ENCODE measurements around the gene SLC9A9. TPM values are rescaled to one million over a fixed set of nuclear protein-coding genes. Genes with fewer than 3 reads are reported as not detected.

Gene SLC9A9
- total RNA-seq, 1 donor from 2014 or later = 4.9 TPM

DNA sequence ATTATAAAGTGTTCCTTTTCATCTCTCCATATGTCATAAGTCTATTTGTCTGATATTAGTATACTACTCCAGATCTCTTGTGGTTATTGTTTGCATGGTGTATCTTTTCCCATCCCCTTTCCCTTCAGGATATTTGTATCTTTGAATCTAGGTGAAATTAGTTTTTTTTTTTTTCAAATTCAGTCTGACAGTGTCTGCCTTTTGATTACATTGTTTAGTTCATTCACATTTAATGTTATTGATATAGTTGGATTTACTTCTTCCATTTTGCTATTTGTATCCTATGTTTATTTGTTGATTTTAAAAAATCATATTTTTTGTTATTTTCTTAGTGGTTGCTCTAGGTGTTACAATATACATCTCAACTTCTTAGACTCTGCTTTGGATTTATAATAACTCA, 445.7 kb downstream of the SLC9A9 start:
- intact Hi-C loops (cut with micrococcal nuclease) = no loop called here
- peaks cover 17% of the 10 kb centered on the region for H3K9me3 ChIP-seq (replicated peaks)
- DNase-seq = no peak
- no peaks in the 10 kb centered on the region for H3K27me3 ChIP-seq (ENCODE audit: low read depth)
- no peaks in the 10 kb centered on the region for H3K36me3 ChIP-seq
- TF ChIP-seq, protein P1, sequence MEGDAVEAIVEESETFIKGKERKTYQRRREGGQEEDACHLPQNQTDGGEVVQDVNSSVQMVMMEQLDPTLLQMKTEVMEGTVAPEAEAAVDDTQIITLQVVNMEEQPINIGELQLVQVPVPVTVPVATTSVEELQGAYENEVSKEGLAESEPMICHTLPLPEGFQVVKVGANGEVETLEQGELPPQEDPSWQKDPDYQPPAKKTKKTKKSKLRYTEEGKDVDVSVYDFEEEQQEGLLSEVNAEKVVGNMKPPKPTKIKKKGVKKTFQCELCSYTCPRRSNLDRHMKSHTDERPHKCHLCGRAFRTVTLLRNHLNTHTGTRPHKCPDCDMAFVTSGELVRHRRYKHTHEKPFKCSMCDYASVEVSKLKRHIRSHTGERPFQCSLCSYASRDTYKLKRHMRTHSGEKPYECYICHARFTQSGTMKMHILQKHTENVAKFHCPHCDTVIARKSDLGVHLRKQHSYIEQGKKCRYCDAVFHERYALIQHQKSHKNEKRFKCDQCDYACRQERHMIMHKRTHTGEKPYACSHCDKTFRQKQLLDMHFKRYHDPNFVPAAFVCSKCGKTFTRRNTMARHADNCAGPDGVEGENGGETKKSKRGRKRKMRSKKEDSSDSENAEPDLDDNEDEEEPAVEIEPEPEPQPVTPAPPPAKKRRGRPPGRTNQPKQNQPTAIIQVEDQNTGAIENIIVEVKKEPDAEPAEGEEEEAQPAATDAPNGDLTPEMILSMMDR (IDR thresholded peaks at IDR 0.05; ENCODE audit: borderline replicate concordance) = no peak
- H3K4me3 ChIP-seq = no peak overlapping the region
- H3K4me1 ChIP-seq = no peaks in the 10 kb centered on the region
- H3K27ac ChIP-seq (replicated peaks) = no peak overlapping the region

DNA sequence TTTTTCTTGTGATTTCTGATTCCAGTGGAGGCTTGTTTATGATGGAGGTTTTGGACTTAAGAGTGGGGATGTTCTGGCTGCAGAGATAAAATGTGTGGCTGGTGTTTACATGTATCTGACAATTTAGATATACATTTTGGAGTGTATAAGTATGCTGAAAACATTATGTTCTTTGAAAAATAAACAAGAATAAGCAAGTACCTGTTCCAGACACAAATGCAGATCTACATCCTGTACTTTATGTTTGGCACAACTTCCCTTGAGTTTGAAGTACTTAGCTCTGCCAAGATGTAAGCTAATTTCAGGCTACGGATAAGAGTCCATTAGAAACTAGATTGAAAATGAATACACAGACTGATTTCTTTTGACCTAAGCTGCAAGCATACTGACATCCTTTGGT, 451.5 kb downstream of the SLC9A9 start:
- TF ChIP-seq, protein P1 (IDR thresholded peaks at IDR 0.05; ENCODE audit: borderline replicate concordance) = no peak
- Histone ChIP-seq H3K27ac (replicated peaks) (no peak overlapping the region), H3K4me3 (no peak overlapping the region), H3K27me3 (ENCODE audit: low read depth) (no peaks in the 10 kb centered on the region), H3K4me1 (no peaks in the 10 kb centered on the region), H3K9me3 (replicated peaks) (peaks cover 15% of the 10 kb centered on the region), H3K36me3 (peaks cover 4% of the 10 kb centered on the region)
- DNase-seq = no peak
- intact Hi-C loops (cut with micrococcal nuclease) = no loop called here

DNA sequence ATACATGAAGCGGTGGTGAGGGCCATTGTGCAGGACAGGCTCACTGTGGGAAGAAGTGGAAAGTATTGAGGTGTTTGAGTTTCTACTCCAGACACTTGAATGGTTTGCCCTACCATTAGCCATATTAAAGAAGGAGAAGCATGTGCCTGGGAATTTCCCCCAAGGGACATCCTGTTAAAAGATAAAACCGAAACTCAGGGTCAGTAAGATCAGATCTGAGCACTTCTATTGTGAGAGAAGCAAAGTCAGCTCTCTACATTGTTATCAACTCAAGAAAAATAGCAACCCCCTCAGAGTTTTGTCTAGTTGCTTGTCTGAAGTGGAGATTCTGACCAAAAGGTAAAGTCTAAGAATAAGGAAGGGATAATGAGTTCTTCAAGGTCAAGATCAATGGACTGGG, 458.9 kb downstream of the SLC9A9 start:
- H3K27me3 ChIP-seq (ENCODE audit: low read depth) = no peaks in the 10 kb centered on the region
- peaks cover under 1% of the 10 kb centered on the region for H3K9me3 ChIP-seq (replicated peaks)
- H3K4me3 ChIP-seq = no peak overlapping the region
- no peak overlapping the region for H3K27ac ChIP-seq (replicated peaks)
- no peaks in the 10 kb centered on the region for H3K36me3 ChIP-seq
- intact Hi-C loops (cut with micrococcal nuclease) = no loop called here
- DNase-seq = no peak
- H3K4me1 ChIP-seq = no peaks in the 10 kb centered on the region
- TF ChIP-seq, protein P1 (IDR thresholded peaks at IDR 0.05; ENCODE audit: borderline replicate concordance) = no peak

DNA sequence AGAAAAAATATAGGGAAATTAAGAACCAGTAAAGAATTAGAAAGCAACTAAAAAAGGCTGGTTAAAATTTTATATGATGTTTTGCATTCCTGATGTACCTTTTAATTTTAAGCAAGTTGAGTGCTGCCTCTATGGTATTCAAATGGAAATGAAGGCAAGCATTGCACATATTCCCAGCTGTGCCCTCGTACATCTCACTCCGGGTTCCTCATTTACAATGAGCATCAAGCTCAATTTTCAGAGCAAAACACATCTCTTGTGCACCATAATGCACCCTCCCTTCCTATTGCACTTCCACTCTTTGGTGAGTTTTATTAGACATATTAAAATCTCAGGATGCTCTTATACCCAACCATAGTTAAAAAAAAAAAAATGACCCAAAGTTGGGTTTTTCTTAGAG, 460.8 kb downstream of the SLC9A9 start:
- no peak overlapping the region for H3K4me3 ChIP-seq
- H3K27me3 ChIP-seq (ENCODE audit: low read depth) = no peaks in the 10 kb centered on the region

DNA sequence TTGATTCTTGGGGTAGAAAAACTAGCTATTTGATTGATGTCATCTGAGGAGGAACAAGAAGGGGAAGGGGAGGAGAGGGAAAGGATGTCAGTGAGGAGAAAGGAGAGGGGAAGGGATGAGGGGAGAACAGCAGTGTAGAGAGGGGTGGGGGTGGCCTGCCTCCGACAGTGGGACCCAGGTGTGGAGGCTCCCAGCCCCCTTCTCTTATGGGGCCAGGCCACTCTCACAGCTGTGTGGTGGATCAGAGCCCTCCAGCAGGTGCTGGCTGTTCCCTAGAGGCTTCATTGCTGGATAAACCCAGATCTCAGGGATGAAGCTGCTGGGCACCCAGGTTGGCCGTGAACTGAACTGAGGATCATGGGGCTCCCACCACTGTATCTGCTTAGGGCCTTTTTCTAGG, 464.2 kb downstream of the SLC9A9 start:
- no peaks in the 10 kb centered on the region for H3K36me3 ChIP-seq
- intact Hi-C loops (cut with micrococcal nuclease) = no loop called here
- TF ChIP-seq, protein P1 (IDR thresholded peaks at IDR 0.05; ENCODE audit: borderline replicate concordance) = no peak
- no peak for DNase-seq
- H3K27me3 ChIP-seq (ENCODE audit: low read depth) = no peaks in the 10 kb centered on the region
- H3K4me3 ChIP-seq = no peak overlapping the region
- no peak overlapping the region for H3K27ac ChIP-seq (replicated peaks)
- no peaks in the 10 kb centered on the region for H3K9me3 ChIP-seq (replicated peaks)
- no peaks in the 10 kb centered on the region for H3K4me1 ChIP-seq

More for the DNA sequence above, 460.8 kb downstream of the SLC9A9 start:
- intact Hi-C loops (cut with micrococcal nuclease) = no loop called here
- H3K4me1 ChIP-seq = no peaks in the 10 kb centered on the region
- no peak overlapping the region for H3K27ac ChIP-seq (replicated peaks)
- no peaks in the 10 kb centered on the region for H3K36me3 ChIP-seq
- no peak for DNase-seq
- no peaks in the 10 kb centered on the region for H3K9me3 ChIP-seq (replicated peaks)
- TF ChIP-seq, protein P1 (IDR thresholded peaks at IDR 0.05; ENCODE audit: borderline replicate concordance) = no peak

DNA sequence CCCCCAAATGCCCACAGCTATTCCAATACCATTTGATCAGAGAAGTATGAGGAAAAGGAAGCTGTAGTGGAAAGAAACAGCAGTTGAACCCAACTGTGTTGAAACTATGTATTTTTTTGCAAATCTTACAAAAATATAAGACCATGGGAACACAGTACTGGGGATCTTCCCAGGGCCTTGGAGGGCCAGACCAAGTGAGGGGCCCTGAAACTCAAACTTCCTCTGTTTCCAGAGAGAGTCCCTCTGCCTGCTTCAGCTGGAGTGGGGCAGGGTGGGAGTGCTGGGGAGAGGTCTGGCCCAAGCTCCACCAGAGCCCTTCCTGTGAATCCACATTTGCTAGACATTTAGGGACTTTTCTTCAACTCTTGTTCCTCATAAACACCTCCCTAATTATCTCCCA, 464.8 kb downstream of the SLC9A9 start:
- H3K27me3 ChIP-seq (ENCODE audit: low read depth) = no peaks in the 10 kb centered on the region
- DNase-seq = no peak
- no peaks in the 10 kb centered on the region for H3K9me3 ChIP-seq (replicated peaks)
- TF ChIP-seq, protein P1 (IDR thresholded peaks at IDR 0.05; ENCODE audit: borderline replicate concordance) = no peak
- no peak overlapping the region for H3K4me3 ChIP-seq
- no peaks in the 10 kb centered on the region for H3K4me1 ChIP-seq
- no peak overlapping the region for H3K27ac ChIP-seq (replicated peaks)
- intact Hi-C loops (cut with micrococcal nuclease) = no loop called here
- no peaks in the 10 kb centered on the region for H3K36me3 ChIP-seq

Measured in left ventricle myocardium inferior (tissue), 1 donor.